Hepatocyte (in vitro differentiated cells): Measurements from ENCODE around the gene HDGFL2.

Experiments used
- EZH2 ChIP-seq: fragments of 200-600 bp; sonication (generic); IDR thresholded peaks from 2 replicates; pipeline ENCODE4 v1.6.1; 2016; ENCODE audit warnings: antibody characterized with exemption, mild to moderate bottlenecking, borderline replicate concordance
- TF ChIP-seq, protein P1 (sequence below): fragments of 200-600 bp; sonication (generic); IDR thresholded peaks from 2 replicates; pipeline ENCODE4 v1.5.1; 2016; ENCODE audit warnings: antibody characterized with exemption, mild to moderate bottlenecking; ENCODE audit not compliant: poor library complexity

DNA sequence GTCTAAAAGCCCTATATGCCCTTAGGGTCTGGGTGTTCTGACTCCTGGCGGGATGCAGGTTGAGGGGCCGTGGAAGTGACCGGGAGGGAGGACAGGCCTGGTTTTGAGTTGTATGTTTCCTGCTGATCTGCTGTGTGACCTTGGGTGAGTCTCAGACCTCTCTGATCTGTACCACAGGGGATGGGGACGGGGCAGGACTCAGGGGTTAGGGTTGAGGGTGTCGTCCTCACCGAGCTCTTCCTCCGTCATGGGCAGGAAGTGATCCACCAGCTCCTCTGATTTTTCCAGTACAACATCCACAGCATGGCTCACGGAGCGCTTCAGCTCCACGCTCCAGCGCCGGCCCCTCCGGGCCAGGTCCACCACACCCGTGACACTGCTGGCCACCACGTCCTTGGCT, 56.7 kb downstream of the HDGFL2 start:
- TF ChIP-seq, protein P1, sequence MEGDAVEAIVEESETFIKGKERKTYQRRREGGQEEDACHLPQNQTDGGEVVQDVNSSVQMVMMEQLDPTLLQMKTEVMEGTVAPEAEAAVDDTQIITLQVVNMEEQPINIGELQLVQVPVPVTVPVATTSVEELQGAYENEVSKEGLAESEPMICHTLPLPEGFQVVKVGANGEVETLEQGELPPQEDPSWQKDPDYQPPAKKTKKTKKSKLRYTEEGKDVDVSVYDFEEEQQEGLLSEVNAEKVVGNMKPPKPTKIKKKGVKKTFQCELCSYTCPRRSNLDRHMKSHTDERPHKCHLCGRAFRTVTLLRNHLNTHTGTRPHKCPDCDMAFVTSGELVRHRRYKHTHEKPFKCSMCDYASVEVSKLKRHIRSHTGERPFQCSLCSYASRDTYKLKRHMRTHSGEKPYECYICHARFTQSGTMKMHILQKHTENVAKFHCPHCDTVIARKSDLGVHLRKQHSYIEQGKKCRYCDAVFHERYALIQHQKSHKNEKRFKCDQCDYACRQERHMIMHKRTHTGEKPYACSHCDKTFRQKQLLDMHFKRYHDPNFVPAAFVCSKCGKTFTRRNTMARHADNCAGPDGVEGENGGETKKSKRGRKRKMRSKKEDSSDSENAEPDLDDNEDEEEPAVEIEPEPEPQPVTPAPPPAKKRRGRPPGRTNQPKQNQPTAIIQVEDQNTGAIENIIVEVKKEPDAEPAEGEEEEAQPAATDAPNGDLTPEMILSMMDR: no peak
- no peak for TF ChIP-seq EZH2
